ENCODE data around the gene ADAMTS3.

Gene ADAMTS3

DNA sequence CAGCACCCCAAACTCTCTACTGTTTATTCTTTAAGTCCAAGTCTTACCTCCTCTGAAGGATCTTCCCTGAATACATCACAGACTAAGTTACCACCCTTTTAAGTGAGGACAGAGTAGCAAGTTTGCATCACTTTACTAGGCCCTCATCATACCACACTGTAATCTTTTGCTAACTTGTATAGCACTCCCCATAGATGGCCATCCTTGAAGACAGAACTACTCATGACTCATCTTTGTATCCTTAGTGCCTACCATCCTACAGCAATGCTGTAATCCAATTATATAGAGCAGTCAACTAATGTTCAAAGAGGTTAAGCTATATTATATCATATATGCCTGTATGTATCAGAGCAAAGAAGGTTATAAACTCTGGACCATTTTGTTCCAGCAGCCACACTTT lies 101.4 kb downstream of the ADAMTS3 start:
- Histone ChIP-seq H3K4me1 (ENCODE audit: control insufficient read depth, low read depth, low read length) (no peaks in the 10 kb centered on the region), H3K23ac (ENCODE audit: low read length) (no peak overlapping the region), H4K5ac (ENCODE audit: low read length) (no peak overlapping the region), H3K79me2 (ENCODE audit: control insufficient read depth, insufficient read depth, low read length) (no peaks in the 10 kb centered on the region), H2BK5ac (ENCODE audit: low read length) (no peak overlapping the region), H3K4me3 (ENCODE audit: low read length) (no peak overlapping the region), H2BK15ac (replicated peaks; ENCODE audit: low read depth) (no peak overlapping the region), H3K27ac (ENCODE audit: low read depth, low read length) (no peak overlapping the region), H3K4me2 (ENCODE audit: low read length) (no peak overlapping the region), H3K79me1 (ENCODE audit: low read length) (no peaks in the 10 kb centered on the region), H2BK120ac (ENCODE audit: low read depth, low read length) (no peak overlapping the region), H3K18ac (ENCODE audit: low read length) (no peak overlapping the region), H3K9ac (ENCODE audit: low read length) (no peak overlapping the region), H2AK5ac (ENCODE audit: low read length) (no peak overlapping the region), H3K27me3 (ENCODE audit: insufficient read depth, low read length, poor library complexity) (no peaks in the 10 kb centered on the region), H4K8ac (ENCODE audit: low read depth, low read length) (no peak overlapping the region), H3K36me3 (ENCODE audit: control insufficient read depth, insufficient read depth, low read length) (no peaks in the 10 kb centered on the region), H3K56ac (ENCODE audit: low read length) (no peak overlapping the region), H3K4ac (ENCODE audit: low read depth, low read length) (no peak overlapping the region)
- DNase-seq, result no peak

DNA sequence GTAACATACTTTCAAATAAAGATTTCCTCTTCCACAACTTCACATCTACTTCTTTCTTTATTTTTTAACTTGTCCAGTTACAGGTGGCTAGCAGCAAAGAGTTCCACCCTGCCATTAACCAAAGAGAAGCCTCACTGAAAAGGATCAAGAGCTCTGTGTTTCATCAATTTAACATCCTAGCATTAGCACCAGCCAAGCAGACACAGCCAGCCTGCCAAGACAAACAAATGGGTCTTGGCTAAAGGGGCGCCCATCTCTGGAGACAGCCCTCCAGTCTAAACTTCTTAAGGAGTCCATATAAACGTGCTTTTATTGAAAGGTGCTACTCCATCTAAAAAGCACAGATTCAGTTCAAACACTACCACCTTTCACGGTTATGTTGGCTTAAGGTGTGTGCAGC lies 105.3 kb downstream of the ADAMTS3 start:
- WGBS (ENCODE audit: extremely low coverage, insufficient coverage, low lambda C conversion rate), result no CpG with 5 or more reads among the region's 3 CpGs
- H3K23ac ChIP-seq (ENCODE audit: low read length), result no peak overlapping the region
- no peak overlapping the region for H3K4ac ChIP-seq (ENCODE audit: low read depth, low read length)
- no peak for DNase-seq
- H2BK15ac ChIP-seq (replicated peaks; ENCODE audit: low read depth), result no peak overlapping the region
- no peak overlapping the region for H3K56ac ChIP-seq (ENCODE audit: low read length)
- H3K4me2 ChIP-seq (ENCODE audit: low read length), result no peak overlapping the region
- no peak overlapping the region for H4K8ac ChIP-seq (ENCODE audit: low read depth, low read length)
- no peaks in the 10 kb centered on the region for H3K4me1 ChIP-seq (ENCODE audit: control insufficient read depth, low read depth, low read length)
- H4K5ac ChIP-seq (ENCODE audit: low read length), result no peak overlapping the region
- no peaks in the 10 kb centered on the region for H3K27me3 ChIP-seq (ENCODE audit: insufficient read depth, low read length, poor library complexity)
- no peak overlapping the region for H3K27ac ChIP-seq (ENCODE audit: low read depth, low read length)
- no peak overlapping the region for H3K18ac ChIP-seq (ENCODE audit: low read length)
- H2BK5ac ChIP-seq (ENCODE audit: low read length), result no peak overlapping the region
- H3K4me3 ChIP-seq (ENCODE audit: low read length), result no peak overlapping the region
- H3K36me3 ChIP-seq (ENCODE audit: control insufficient read depth, insufficient read depth, low read length), result no peaks in the 10 kb centered on the region
- no peaks in the 10 kb centered on the region for H3K79me2 ChIP-seq (ENCODE audit: control insufficient read depth, insufficient read depth, low read length)
- H3K79me1 ChIP-seq (ENCODE audit: low read length), result no peaks in the 10 kb centered on the region
- H2AK5ac ChIP-seq (ENCODE audit: low read length), result no peak overlapping the region
- no peak overlapping the region for H2BK120ac ChIP-seq (ENCODE audit: low read depth, low read length)
- no peak overlapping the region for H3K9ac ChIP-seq (ENCODE audit: low read length)

DNA sequence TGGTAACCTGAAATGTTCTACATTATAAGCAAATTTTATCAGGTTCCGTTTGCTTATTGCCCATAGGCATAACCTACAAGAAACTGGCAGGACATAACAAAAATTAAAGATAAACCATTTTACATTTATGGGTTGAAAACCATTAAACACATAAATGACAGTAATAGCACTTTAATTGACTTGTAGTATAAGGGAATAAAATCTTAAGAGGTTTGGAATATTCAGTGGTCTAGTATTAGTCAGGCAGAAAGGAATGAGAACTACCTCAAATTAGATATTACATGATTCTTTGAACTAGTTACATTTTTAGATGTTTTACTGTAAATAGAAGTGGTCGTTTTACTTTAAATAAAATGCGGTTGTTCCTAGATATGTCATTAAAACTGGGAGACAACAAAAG lies 111.9 kb downstream of the ADAMTS3 start:
- H2AK5ac ChIP-seq (ENCODE audit: low read length), result no peak overlapping the region
- no peaks in the 10 kb centered on the region for H3K4me1 ChIP-seq (ENCODE audit: control insufficient read depth, low read depth, low read length)
- H2BK120ac ChIP-seq (ENCODE audit: low read depth, low read length), result no peak overlapping the region
- no peaks in the 10 kb centered on the region for H3K79me1 ChIP-seq (ENCODE audit: low read length)
- no peak overlapping the region for H4K8ac ChIP-seq (ENCODE audit: low read depth, low read length)
- H4K5ac ChIP-seq (ENCODE audit: low read length), result no peak overlapping the region
- no peak overlapping the region for H3K56ac ChIP-seq (ENCODE audit: low read length)
- no peak overlapping the region for H3K23ac ChIP-seq (ENCODE audit: low read length)
- no peak overlapping the region for H3K4ac ChIP-seq (ENCODE audit: low read depth, low read length)
- H3K9ac ChIP-seq (ENCODE audit: low read length), result no peak overlapping the region
- no peaks in the 10 kb centered on the region for H3K27me3 ChIP-seq (ENCODE audit: insufficient read depth, low read length, poor library complexity)
- H3K79me2 ChIP-seq (ENCODE audit: control insufficient read depth, insufficient read depth, low read length), result no peaks in the 10 kb centered on the region
- WGBS (ENCODE audit: extremely low coverage, insufficient coverage, low lambda C conversion rate), result no CpG with 5 or more reads among the region's 3 CpGs
- H3K18ac ChIP-seq (ENCODE audit: low read length), result no peak overlapping the region
- H3K4me3 ChIP-seq (ENCODE audit: low read length), result no peak overlapping the region
- H2BK5ac ChIP-seq (ENCODE audit: low read length), result no peak overlapping the region
- no peak overlapping the region for H3K4me2 ChIP-seq (ENCODE audit: low read length)
- DNase-seq, result no peak
- H3K27ac ChIP-seq (ENCODE audit: low read depth, low read length), result no peak overlapping the region
- H3K36me3 ChIP-seq (ENCODE audit: control insufficient read depth, insufficient read depth, low read length), result no peaks in the 10 kb centered on the region
- H2BK15ac ChIP-seq (replicated peaks; ENCODE audit: low read depth), result no peak overlapping the region

DNA sequence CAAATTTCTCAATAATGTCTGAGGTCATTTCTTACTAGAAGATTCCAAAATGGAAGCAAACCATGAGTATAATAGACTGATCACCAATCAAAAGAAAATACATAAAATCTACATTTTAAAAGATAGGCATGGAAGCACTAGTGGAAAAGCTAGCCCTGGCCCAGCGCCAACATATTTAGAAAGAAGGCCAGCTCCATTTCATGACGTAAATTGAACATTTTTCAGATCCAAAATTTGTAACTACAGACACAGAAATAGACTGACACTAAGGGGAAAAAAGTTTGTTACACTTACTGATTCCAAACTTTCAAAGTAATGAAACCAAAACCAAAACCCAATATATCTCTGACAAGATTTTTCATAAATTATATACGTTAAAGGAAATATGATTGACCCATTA lies 117.7 kb downstream of the ADAMTS3 start:
- no peak overlapping the region for H2BK5ac ChIP-seq (ENCODE audit: low read length)
- no peak overlapping the region for H4K8ac ChIP-seq (ENCODE audit: low read depth, low read length)
- no peak overlapping the region for H3K18ac ChIP-seq (ENCODE audit: low read length)
- H3K9ac ChIP-seq (ENCODE audit: low read length), result no peak overlapping the region
- no peak overlapping the region for H3K4me3 ChIP-seq (ENCODE audit: low read length)
- no peaks in the 10 kb centered on the region for H3K36me3 ChIP-seq (ENCODE audit: control insufficient read depth, insufficient read depth, low read length)
- 100% methylated on average over 1 of the region's 3 CpGs for WGBS (ENCODE audit: extremely low coverage, insufficient coverage, low lambda C conversion rate)
- no peaks in the 10 kb centered on the region for H3K79me2 ChIP-seq (ENCODE audit: control insufficient read depth, insufficient read depth, low read length)
- no peak overlapping the region for H4K5ac ChIP-seq (ENCODE audit: low read length)
- no peak overlapping the region for H2BK15ac ChIP-seq (replicated peaks; ENCODE audit: low read depth)
- no peak overlapping the region for H3K56ac ChIP-seq (ENCODE audit: low read length)
- H3K27me3 ChIP-seq (ENCODE audit: insufficient read depth, low read length, poor library complexity), result no peaks in the 10 kb centered on the region
- no peak for DNase-seq
- H3K27ac ChIP-seq (ENCODE audit: low read depth, low read length), result no peak overlapping the region
- H3K4ac ChIP-seq (ENCODE audit: low read depth, low read length), result no peak overlapping the region
- no peaks in the 10 kb centered on the region for H3K79me1 ChIP-seq (ENCODE audit: low read length)
- no peak overlapping the region for H2BK120ac ChIP-seq (ENCODE audit: low read depth, low read length)
- no peak overlapping the region for H3K23ac ChIP-seq (ENCODE audit: low read length)
- no peaks in the 10 kb centered on the region for H3K4me1 ChIP-seq (ENCODE audit: control insufficient read depth, low read depth, low read length)
- H2AK5ac ChIP-seq (ENCODE audit: low read length), result no peak overlapping the region
- no peak overlapping the region for H3K4me2 ChIP-seq (ENCODE audit: low read length)

DNA sequence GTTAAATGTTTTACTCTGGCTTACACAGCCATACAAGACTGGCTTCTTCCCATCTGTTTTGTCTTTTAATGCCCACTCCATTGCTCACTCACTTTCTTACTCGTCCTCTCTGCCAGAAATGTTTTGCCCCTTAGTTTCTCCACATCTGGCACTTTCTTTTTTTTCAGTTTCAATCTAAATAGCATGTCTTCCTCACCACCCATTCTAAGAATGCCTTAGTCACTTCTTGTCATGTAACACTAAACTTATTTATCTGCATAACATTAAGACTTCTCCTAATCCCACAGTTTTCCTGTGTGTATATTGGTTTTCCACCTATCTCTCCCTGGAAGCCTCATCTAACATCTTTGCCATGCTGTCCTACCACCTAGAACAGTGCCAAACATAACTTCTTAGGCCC lies 119.3 kb downstream of the ADAMTS3 start:
- no peak overlapping the region for H2BK120ac ChIP-seq (ENCODE audit: low read depth, low read length)
- WGBS (ENCODE audit: extremely low coverage, insufficient coverage, low lambda C conversion rate), result no CpG with 5 or more reads among the region's 1 CpG
- no peak overlapping the region for H3K4me2 ChIP-seq (ENCODE audit: low read length)
- no peak for DNase-seq
- H3K18ac ChIP-seq (ENCODE audit: low read length), result no peak overlapping the region
- no peaks in the 10 kb centered on the region for H3K79me1 ChIP-seq (ENCODE audit: low read length)
- no peak overlapping the region for H2AK5ac ChIP-seq (ENCODE audit: low read length)
- H2BK5ac ChIP-seq (ENCODE audit: low read length), result no peak overlapping the region
- no peaks in the 10 kb centered on the region for H3K36me3 ChIP-seq (ENCODE audit: control insufficient read depth, insufficient read depth, low read length)
- H3K23ac ChIP-seq (ENCODE audit: low read length), result no peak overlapping the region
- H3K79me2 ChIP-seq (ENCODE audit: control insufficient read depth, insufficient read depth, low read length), result no peaks in the 10 kb centered on the region
- no peak overlapping the region for H2BK15ac ChIP-seq (replicated peaks; ENCODE audit: low read depth)
- no peak overlapping the region for H3K9ac ChIP-seq (ENCODE audit: low read length)
- no peaks in the 10 kb centered on the region for H3K27me3 ChIP-seq (ENCODE audit: insufficient read depth, low read length, poor library complexity)
- H3K56ac ChIP-seq (ENCODE audit: low read length), result no peak overlapping the region
- no peak overlapping the region for H4K8ac ChIP-seq (ENCODE audit: low read depth, low read length)
- no peak overlapping the region for H4K5ac ChIP-seq (ENCODE audit: low read length)
- H3K4me3 ChIP-seq (ENCODE audit: low read length), result no peak overlapping the region
- H3K4ac ChIP-seq (ENCODE audit: low read depth, low read length), result no peak overlapping the region
- no peak overlapping the region for H3K27ac ChIP-seq (ENCODE audit: low read depth, low read length)
- H3K4me1 ChIP-seq (ENCODE audit: control insufficient read depth, low read depth, low read length), result no peaks in the 10 kb centered on the region

DNA sequence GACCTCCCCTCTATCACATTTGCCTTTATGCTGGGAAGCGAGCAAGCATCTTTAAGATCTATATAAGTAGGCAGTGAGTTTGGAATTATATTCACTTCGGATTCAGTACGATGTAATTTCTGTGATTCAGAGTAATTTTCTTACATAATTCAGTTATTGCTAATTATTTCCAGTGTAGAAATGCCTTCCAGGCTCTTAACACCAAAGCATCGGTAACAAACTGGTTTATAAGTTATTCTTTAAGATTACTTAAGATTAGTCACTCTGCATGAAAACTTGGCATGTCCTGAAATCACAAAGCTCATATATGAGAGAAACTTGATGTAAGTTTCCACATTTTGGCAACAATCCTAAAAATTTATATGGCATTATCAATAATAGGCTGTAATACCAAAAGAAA lies 120.8 kb downstream of the ADAMTS3 start:
- Histone ChIP-seq H2BK120ac (ENCODE audit: low read depth, low read length) (no peak overlapping the region), H3K18ac (ENCODE audit: low read length) (no peak overlapping the region), H3K9ac (ENCODE audit: low read length) (no peak overlapping the region), H2BK15ac (replicated peaks; ENCODE audit: low read depth) (no peak overlapping the region), H3K4me2 (ENCODE audit: low read length) (no peak overlapping the region), H3K4ac (ENCODE audit: low read depth, low read length) (no peak overlapping the region), H3K79me2 (ENCODE audit: control insufficient read depth, insufficient read depth, low read length) (no peaks in the 10 kb centered on the region), H3K56ac (ENCODE audit: low read length) (no peak overlapping the region), H4K8ac (ENCODE audit: low read depth, low read length) (no peak overlapping the region), H3K4me3 (ENCODE audit: low read length) (no peak overlapping the region), H3K23ac (ENCODE audit: low read length) (no peak overlapping the region), H3K4me1 (ENCODE audit: control insufficient read depth, low read depth, low read length) (no peaks in the 10 kb centered on the region), H3K27ac (ENCODE audit: low read depth, low read length) (no peak overlapping the region), H2AK5ac (ENCODE audit: low read length) (no peak overlapping the region), H4K5ac (ENCODE audit: low read length) (no peak overlapping the region), H3K27me3 (ENCODE audit: insufficient read depth, low read length, poor library complexity) (no peaks in the 10 kb centered on the region), H2BK5ac (ENCODE audit: low read length) (no peak overlapping the region), H3K36me3 (ENCODE audit: control insufficient read depth, insufficient read depth, low read length) (no peaks in the 10 kb centered on the region), H3K79me1 (ENCODE audit: low read length) (no peaks in the 10 kb centered on the region)
- no CpG with 5 or more reads among the region's 4 CpGs for WGBS (ENCODE audit: extremely low coverage, insufficient coverage, low lambda C conversion rate)
- DNase-seq, result no peak
